ENCODE data around the gene PLEKHA8.

PLEKHA8 gene

GRCh38 chr7:29990931-29991330 lies 37.3 kb upstream of the PLEKHA8 start:
- TF ChIP-seq CTCF (conservative IDR thresholded peaks at IDR 0.05), result no peak
- H3K27ac ChIP-seq, result no peak overlapping the region

- no peak for TF ChIP-seq CTCF (conservative IDR thresholded peaks at IDR 0.05)
- H3K27ac ChIP-seq, result no peak overlapping the region
These were observed 36.3 kb upstream of the PLEKHA8 start for GRCh38 chr7:29991937-29992336.

- TF ChIP-seq CTCF (conservative IDR thresholded peaks at IDR 0.05), result no peak
- H3K27ac ChIP-seq, result no peak overlapping the region
These were observed 35.1 kb upstream of the PLEKHA8 start for GRCh38 chr7:29993140-29993539.

GRCh38 chr7:29995652-29996051 lies 32.6 kb upstream of the PLEKHA8 start:
- H3K27ac ChIP-seq, result no peak overlapping the region
- TF ChIP-seq CTCF (conservative IDR thresholded peaks at IDR 0.05), result no peak

- no peak overlapping the region for H3K27ac ChIP-seq
- no peak for TF ChIP-seq CTCF (conservative IDR thresholded peaks at IDR 0.05)
These were observed 31.9 kb upstream of the PLEKHA8 start for GRCh38 chr7:29996321-29996720.

- no peak for TF ChIP-seq CTCF (conservative IDR thresholded peaks at IDR 0.05)
- H3K27ac ChIP-seq, result no peak overlapping the region
These were observed 29.7 kb upstream of the PLEKHA8 start for GRCh38 chr7:29998489-29998888.

GRCh38 chr7:30001998-30002397 lies 26.2 kb upstream of the PLEKHA8 start:
- no peak for TF ChIP-seq CTCF (conservative IDR thresholded peaks at IDR 0.05)
- no peak overlapping the region for H3K27ac ChIP-seq

- no peak for TF ChIP-seq CTCF (conservative IDR thresholded peaks at IDR 0.05)
- no peak overlapping the region for H3K27ac ChIP-seq
These were observed 25.1 kb upstream of the PLEKHA8 start for GRCh38 chr7:30003098-30003497.

Data from VCaP (cell line).